Lower leg skin (tissue), 4 donors: Measurements from ENCODE around the gene PRDM16. TPM values are rescaled to one million over a fixed set of nuclear protein-coding genes. Genes with fewer than 3 reads are reported as not detected.

ENCODE experiments used
- DNase-seq, 2 donors: peaks; one replicate each; pipeline ENCODE4 v3.0.0-alpha.2; 2019; ENCODE audit warnings: low spot score in 2 of 2
- H3K4me3 ChIP-seq: fragments of 200-600 bp; sonication (generic); 2 replicates; pipeline ENCODE4 v1.5.1; 2017; ENCODE audit warnings: mild to moderate bottlenecking, low read depth; ENCODE audit not compliant: poor library complexity, severe bottlenecking
- POLR2A ChIP-seq, 2 donors: fragments of 450-650 bp; IDR thresholded peaks; one replicate each; pipeline ENCODE4 v1.6.1; 2016 to 2017; ENCODE audit warnings: antibody characterized with exemption in 2 of 2, mild to moderate bottlenecking in 1 of 2, moderate library complexity in 1 of 2
- WGBS, 2 donors: methylation state at CpG; one replicate each; pipeline ENCODE4 v1.1.5; 2018; 5-methylcytosine and 5-hydroxymethylcytosine counted together
- intact Hi-C: fragments of 100-400 bp; cut with DNase I; formaldehyde crosslinking; loops from one replicate; pipeline ENCODE4 v1.15.0; 2023; ENCODE audit warnings: low total_unique reads
- total RNA-seq, 4 donors: library from RNA; depleted of rRNA; stranded (reverse); fragments of >200 nt; gene quantifications; one replicate each; pipeline ENCODE4 v1.1.0, GENCODE V29; 2016
- TF ChIP-seq, protein P1 (sequence below), 3 donors: fragments of 450-650 bp; IDR thresholded peaks; one replicate each; pipeline ENCODE4 v1.5.1; 2016; ENCODE audit warnings: antibody characterized with exemption in 3 of 3, mild to moderate bottlenecking in 3 of 3, moderate library complexity in 2 of 3

The PRDM16 gene
- total RNA-seq, 4 donors from 2014 or later: 0.08 to 0.91 (median 0.56) TPM; not detected in 1

DNA sequence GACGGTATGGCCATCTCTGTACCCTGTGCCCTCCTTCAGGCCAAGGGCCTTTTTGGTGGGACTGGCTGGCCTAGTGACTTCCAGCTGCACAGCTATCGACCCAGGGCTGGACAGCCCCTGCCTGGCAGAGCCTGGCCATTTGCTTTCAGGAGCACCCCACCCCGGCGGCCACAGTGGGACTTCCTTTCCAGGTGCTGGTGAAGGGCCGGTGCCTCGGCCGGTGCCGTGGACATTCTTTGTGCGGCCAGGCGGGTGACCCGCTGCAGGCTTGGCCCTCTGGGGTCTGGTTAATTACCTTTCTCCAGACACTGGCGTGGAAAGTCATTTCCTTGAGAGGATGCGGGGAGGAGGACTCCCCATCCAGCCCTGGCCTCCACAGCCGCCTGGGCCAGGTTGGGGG, 50.1 kb downstream of the PRDM16 start:
- H3K4me3 ChIP-seq: no peak overlapping the region
- DNase-seq: no peak
- TF ChIP-seq, protein P1, sequence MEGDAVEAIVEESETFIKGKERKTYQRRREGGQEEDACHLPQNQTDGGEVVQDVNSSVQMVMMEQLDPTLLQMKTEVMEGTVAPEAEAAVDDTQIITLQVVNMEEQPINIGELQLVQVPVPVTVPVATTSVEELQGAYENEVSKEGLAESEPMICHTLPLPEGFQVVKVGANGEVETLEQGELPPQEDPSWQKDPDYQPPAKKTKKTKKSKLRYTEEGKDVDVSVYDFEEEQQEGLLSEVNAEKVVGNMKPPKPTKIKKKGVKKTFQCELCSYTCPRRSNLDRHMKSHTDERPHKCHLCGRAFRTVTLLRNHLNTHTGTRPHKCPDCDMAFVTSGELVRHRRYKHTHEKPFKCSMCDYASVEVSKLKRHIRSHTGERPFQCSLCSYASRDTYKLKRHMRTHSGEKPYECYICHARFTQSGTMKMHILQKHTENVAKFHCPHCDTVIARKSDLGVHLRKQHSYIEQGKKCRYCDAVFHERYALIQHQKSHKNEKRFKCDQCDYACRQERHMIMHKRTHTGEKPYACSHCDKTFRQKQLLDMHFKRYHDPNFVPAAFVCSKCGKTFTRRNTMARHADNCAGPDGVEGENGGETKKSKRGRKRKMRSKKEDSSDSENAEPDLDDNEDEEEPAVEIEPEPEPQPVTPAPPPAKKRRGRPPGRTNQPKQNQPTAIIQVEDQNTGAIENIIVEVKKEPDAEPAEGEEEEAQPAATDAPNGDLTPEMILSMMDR (IDR thresholded peaks at IDR 0.05): no peak
- TF ChIP-seq POLR2A (IDR thresholded peaks at IDR 0.05): no peak
- intact Hi-C loops: no loop called here
- WGBS, 2 donors: 78 to 85% methylated on average over 9 to 14 of the region's 14 CpGs

- TF ChIP-seq, protein P1 (IDR thresholded peaks at IDR 0.05): no peak
- no peak for TF ChIP-seq POLR2A (IDR thresholded peaks at IDR 0.05)
- WGBS, 2 donors: 63 to 77% methylated on average over 7 to 10 of the region's 10 CpGs
- no peak overlapping the region for H3K4me3 ChIP-seq
- intact Hi-C loops: no loop called here
- DNase-seq: no peak
Measured at GRCh38 chr1:3119725-3120124, 50.7 kb downstream of the PRDM16 start.

DNA sequence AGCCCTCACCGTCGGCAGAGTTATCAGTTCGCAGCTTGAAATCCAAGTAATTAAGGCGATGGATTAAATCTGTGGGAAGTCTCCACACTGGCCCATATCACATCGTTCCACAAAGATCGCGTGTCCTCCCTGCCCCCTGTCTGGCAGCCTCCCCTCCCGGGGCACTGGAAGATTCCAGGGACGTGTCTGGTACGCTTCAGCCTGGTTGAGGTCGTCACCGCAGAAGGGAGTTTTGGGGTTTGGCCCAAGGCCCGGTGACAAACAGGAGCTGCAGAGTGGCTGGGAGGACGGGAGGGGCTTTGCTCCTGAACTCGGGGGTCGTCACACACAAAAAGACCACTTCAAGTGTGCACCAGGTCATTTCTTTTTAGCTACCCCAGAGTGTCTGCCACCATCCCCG, 51.1 kb downstream of the PRDM16 start:
- WGBS, 2 donors: 54 to 67% methylated on average over 16 to 17 of the region's 17 CpGs
- intact Hi-C loops: no loop called here

GRCh38 chr1:3120994-3121393, 52.0 kb downstream of the PRDM16 start:
- DNase-seq: no peak
- WGBS, 2 donors: 80 to 84% methylated on average over 13 to 14 of the region's 14 CpGs
- TF ChIP-seq, protein P1 (IDR thresholded peaks at IDR 0.05): no peak
- TF ChIP-seq POLR2A (IDR thresholded peaks at IDR 0.05): no peak
- intact Hi-C loops: no loop called here
- H3K4me3 ChIP-seq: no peak overlapping the region

More for the DNA sequence above, 51.1 kb downstream of the PRDM16 start:
- TF ChIP-seq, protein P1 (IDR thresholded peaks at IDR 0.05): no peak
- no peak for TF ChIP-seq POLR2A (IDR thresholded peaks at IDR 0.05)
- H3K4me3 ChIP-seq: no peak overlapping the region
- DNase-seq: no peak

- H3K4me3 ChIP-seq: no peak overlapping the region
- no peak for DNase-seq
- intact Hi-C loops: no loop called here
- 72% methylated on average over 46 of the region's 46 CpGs for WGBS, 2 donors
- no peak for TF ChIP-seq POLR2A (IDR thresholded peaks at IDR 0.05)
- TF ChIP-seq, protein P1 (IDR thresholded peaks at IDR 0.05): no peak
Measured at GRCh38 chr1:3121401-3122210, 52.6 kb downstream of the PRDM16 start.
